H7 (cell line): ENCODE measurements around the gene PDZRN4. TPM values are rescaled to one million over a fixed set of nuclear protein-coding genes. Genes with fewer than 3 reads are reported as not detected.

Source experiments
- DNase-seq: peaks from one replicate; pipeline ENCODE4 v3.0.0; 2012
- H3K27me3 ChIP-seq: 2 replicates; pipeline ENCODE4 v1.6.0; 2011; ENCODE audit warnings: mild to moderate bottlenecking, low read length; ENCODE audit not compliant: control insufficient read depth, insufficient read depth
- H3K36me3 ChIP-seq: replicated peaks from 2 replicates; pipeline ENCODE4 v1.5.1; 2011; ENCODE audit warnings: low read length; ENCODE audit not compliant: control insufficient read depth, insufficient read depth
- H3K4me3 ChIP-seq: 2 replicates; pipeline ENCODE4 v1.5.1; 2011; ENCODE audit warnings: low read depth, mild to moderate bottlenecking, control low read depth, low read length, moderate library complexity; ENCODE audit not compliant: insufficient read depth
- total RNA-seq: library from RNA; depleted of rRNA; stranded (reverse); fragments of >200 nt; shearing (Covaris generic); gene quantifications from 2 replicates; pipeline ENCODE4 v1.2.3, GENCODE V29; 2014

Gene PDZRN4
- total RNA-seq, 1 experiment from 2014 or later = 0.17 TPM

DNA sequence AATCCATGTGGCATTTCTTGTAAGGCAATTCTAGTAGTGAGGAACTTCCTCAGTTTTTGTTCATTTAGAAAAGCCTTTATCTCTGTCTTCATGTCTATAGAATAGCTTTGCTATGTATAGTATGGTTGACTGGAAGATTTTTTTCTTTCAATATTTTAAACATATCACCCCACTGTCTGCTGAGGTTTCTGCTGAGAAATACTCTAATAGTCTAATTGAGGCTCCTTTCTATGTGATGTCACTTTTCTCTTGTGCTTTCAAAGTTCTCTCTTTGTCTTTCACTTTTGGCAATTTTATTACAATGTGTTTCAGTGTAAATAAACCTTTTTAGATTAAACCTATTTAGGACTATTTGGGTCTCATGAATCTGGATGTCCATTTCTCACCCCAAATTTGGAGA lies 192.8 kb downstream of the PDZRN4 start:
- Histone ChIP-seq H3K27me3 (no peaks in the 10 kb centered on the region), H3K4me3 (no peak overlapping the region), H3K36me3 (no peaks in the 10 kb centered on the region)
- no peak for DNase-seq

DNA sequence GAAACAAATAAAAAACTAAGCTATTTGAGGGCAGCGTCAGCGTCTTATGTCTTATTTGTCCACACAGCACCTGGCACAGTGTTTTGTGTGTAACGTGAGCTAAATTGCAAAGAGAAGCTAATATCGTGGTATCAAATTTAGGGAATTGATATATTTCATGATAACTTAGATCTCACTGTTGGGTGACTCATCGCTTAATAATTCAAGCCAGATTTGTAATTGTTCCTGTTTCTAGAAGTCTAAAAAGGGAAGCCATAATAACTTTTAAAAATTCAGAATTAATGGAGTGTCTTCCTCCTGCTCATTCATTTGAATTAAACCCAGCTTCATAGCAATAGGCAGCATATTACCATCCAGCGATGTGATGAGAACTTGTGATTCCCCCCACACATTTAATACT lies 214.7 kb downstream of the PDZRN4 start:
- Histone ChIP-seq H3K27me3 (no peaks in the 10 kb centered on the region), H3K36me3 (no peaks in the 10 kb centered on the region), H3K4me3 (no peak overlapping the region)
- no peak for DNase-seq

DNA sequence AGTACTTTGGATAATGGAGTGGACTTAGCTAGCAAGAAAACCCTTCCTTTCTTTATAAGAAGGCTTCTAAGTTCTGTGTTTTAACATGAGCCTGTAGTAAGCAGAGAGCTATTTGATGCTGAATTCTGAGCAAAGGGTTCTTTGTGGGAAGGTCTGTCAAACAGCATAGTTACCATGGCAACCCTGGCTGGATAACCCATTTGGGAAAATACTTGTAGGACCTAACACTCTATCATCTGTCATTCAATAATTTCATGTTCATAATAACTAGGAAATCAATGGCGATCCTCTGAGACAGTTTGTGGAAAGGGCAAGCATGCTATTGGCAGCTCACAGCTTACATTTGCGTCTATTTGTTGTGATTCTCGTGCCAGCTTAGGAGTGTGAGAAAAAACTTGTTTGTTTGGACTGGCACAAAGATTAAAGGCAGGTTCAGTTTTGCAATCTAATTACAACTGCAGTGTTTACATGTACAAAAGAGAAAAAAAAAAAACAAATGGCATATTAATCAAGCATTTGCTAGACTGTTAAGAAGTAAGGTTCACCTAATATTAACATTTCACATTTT lies 219.2 kb downstream of the PDZRN4 start:
- H3K36me3 ChIP-seq = no peaks in the 10 kb centered on the region
- no peaks in the 10 kb centered on the region for H3K27me3 ChIP-seq
- H3K4me3 ChIP-seq = no peak overlapping the region
- no peak for DNase-seq

DNA sequence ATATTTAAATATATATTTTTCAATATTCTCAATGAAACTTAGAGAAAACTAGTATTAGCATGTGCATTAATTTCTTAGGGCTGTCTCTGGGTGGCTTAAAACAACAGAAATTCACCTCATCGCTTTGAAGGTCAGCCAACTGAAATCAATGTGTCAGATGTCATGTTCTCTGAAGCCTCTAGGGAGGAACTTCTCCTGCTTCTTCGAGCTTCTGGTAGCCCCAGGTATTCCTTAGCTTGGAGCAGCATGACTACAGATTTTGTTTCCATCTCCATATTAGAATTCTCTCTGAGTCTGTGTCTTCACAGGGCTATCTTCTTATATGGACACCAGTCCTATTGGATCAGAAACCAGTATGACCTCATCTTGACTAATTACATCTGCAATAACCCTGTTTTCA lies 221.5 kb downstream of the PDZRN4 start:
- no peaks in the 10 kb centered on the region for H3K27me3 ChIP-seq
- no peak for DNase-seq
- H3K36me3 ChIP-seq = no peaks in the 10 kb centered on the region
- no peak overlapping the region for H3K4me3 ChIP-seq

DNA sequence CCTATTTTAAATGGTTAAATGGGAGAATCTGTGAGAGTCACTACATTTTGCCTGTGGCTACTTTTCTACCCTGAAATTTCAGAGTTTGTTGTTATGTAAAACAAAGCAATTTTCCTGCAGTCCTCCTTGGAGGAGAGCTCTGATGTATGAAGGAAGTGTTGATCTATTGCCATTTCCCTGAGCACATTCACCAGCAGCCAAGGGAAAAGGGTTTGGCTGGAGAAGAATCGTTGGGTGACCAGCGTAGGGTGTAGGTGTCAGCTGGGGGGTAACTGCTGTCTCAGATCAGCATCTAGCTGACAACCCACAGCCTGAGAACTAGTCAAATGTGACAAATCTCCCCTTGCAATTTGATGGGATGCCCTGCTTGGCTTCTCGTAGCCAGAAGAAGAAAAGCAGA lies 230.5 kb downstream of the PDZRN4 start:
- no peak for DNase-seq
- H3K27me3 ChIP-seq = no peaks in the 10 kb centered on the region
- no peak overlapping the region for H3K4me3 ChIP-seq
- no peaks in the 10 kb centered on the region for H3K36me3 ChIP-seq

DNA sequence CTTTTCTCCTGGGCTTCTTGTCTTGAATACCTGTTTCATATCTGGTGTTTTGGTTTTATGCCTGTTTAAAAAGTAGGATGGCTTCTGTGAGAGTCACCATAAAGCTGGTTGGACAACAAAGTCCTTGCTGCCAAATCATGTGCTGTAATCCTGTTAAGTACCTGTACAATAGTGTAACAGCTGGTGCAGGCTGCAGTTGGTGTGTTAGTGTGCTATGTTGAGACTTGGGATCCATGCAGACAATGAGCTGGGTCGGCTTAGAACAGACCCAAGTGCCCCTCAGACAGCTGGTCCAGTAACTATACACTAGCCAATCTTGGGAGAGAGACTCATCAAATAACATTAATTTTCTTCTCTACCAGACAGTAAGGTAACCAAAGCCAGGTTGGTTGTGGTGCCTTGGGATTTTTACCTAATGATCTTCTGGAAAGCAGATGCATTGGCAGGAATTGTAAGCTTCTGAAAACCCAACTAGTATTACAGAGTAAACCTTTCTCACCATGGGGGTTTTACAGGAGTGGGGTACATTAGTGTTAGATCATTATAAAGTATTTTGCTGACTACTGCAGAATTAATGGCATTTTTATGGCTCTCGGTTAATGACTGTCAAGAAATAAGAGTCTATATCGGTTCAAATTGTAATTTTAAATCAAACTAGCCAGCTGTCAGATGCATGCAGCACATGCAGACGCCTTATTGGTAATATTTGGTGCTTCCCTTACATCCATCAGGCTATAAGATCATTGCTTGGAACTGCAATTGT lies 231.2 kb downstream of the PDZRN4 start:
- DNase-seq = no peak
- Histone ChIP-seq H3K4me3 (no peak overlapping the region), H3K36me3 (no peaks in the 10 kb centered on the region), H3K27me3 (no peaks in the 10 kb centered on the region)

DNA sequence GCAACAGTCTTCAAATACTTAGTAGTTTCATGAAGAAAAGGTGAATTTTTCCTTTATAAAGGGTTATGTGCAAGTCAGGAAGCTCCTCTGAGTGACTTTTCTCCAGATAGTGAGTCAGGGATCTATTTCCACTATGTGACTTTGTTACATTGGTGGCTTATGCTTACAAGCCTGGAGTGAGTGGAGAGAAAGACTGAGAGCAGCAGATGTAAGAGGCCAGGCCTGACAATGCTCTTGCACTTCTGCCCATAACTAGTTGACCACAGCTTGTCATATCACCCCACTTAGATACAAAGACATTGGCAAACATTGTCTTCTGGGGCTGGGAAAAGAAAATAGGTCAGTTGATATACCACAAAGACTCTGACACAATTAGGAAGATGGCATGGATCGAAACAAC lies 236.5 kb downstream of the PDZRN4 start:
- no peak for DNase-seq
- Histone ChIP-seq H3K4me3 (no peak overlapping the region), H3K27me3 (no peaks in the 10 kb centered on the region), H3K36me3 (no peaks in the 10 kb centered on the region)

DNA sequence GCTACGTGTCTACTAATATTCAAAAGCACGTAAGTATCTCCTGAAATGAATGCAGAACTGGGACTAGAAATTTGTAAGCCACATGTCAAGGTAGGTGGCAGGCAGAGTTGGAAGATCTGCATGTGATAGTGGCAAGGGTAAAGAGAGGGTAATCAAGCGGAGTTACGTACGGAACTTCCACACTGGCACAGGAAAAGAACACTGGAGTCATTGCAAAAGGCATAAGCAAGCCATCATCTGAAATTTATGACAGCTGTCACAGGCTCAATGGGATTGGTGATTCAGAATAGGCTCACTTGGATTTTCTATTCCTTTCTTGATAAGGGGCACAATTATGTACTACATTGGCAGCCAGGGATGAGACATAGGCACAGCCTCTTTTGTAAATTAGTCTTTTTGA lies 245.3 kb downstream of the PDZRN4 start:
- H3K4me3 ChIP-seq = no peak overlapping the region
- H3K27me3 ChIP-seq = no peaks in the 10 kb centered on the region
- no peaks in the 10 kb centered on the region for H3K36me3 ChIP-seq
- DNase-seq = no peak

DNA sequence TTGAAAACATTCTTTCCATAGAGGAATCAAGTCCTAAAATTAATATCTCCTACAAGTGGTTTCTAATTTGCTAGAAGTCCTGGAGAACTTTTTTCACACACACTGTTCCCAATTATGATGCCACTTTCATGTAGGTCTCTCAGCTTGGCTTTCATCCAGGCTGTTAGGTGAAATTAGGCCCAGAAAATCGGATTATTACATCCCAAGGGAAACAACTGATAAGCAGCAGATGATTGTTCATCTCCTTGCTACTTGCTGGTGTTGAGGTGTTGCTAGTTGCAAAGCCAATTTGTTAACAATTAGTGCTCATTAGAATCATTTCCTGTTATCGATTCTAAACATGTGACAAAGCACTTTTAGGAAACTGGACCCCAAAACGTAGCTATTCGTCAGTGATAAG lies 248.0 kb downstream of the PDZRN4 start:
- Histone ChIP-seq H3K4me3 (no peak overlapping the region), H3K27me3 (no peaks in the 10 kb centered on the region), H3K36me3 (no peaks in the 10 kb centered on the region)
- no peak for DNase-seq

DNA sequence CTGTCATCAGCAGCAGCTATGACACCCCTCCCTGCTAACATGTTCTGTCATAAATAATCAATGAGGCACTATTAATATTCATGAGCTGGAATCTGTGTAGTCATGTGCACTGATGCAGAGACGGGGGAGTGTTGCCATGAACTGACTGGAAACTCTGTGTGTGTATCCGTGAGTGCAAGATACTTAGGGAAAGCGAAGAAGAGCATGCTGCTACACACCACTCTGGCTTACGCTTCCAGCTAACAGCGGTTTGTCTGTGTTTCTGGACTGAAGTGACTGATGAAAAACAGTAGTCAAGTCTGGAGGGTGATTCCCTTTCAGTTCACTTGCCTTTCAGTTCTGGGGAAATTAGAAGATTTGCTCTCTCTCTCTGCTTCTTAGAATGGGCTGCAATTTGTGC lies 249.4 kb downstream of the PDZRN4 start:
- DNase-seq = no peak
- no peak overlapping the region for H3K4me3 ChIP-seq
- no peaks in the 10 kb centered on the region for H3K27me3 ChIP-seq
- H3K36me3 ChIP-seq = no peaks in the 10 kb centered on the region

DNA sequence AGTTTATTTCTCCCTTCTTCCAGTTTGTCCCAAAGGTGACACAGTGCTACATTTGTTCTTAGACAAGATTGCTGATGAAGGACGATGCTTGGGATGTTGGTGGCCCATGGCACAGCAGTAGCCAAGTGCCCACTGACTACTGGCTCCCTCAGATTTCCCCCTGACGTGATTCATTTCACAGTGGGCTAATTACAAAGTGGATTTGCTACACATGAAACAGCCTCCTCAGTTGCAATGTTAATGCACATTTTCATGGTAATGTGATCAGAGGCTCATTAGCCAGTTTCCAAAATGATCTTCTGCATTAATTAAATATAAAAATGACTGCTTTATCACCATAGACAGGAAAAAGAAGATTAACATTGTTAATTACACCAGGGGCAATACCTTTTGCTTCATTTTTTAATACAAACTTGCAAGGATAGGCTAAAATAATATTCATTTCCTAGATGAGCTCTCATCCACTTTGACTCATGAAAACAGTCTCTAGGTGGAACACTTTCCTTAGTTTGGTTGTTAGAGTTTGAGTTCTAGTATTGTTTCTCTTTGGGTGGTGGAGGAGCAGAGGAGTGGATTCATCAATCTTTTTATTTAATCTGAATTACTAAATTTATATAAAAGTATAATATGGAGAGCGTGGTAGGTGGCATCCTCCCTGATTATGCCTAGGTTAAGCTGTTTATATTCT lies 250.9 kb downstream of the PDZRN4 start:
- DNase-seq = no peak
- Histone ChIP-seq H3K27me3 (no peaks in the 10 kb centered on the region), H3K4me3 (no peak overlapping the region), H3K36me3 (no peaks in the 10 kb centered on the region)

DNA sequence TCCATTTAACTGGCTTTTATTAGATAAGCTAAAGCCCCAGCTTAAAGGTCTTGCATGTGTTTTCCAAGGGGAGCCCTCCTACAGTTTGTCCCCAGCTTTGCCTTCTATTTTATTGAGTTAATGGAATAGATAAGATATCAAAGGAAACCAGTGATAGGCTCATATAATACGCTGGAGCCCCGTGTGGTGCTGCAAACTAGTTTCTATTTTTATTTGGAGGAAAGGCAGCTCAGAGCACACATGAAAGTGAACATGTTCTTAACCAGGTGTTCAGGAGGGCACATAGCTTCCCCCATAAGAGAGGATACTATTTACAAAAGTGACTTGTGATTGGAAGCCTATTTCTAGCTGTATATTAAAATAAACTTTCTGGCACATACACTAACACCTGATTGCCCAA lies 251.7 kb downstream of the PDZRN4 start:
- DNase-seq = no peak
- Histone ChIP-seq H3K4me3 (no peak overlapping the region), H3K27me3 (no peaks in the 10 kb centered on the region), H3K36me3 (no peaks in the 10 kb centered on the region)

DNA sequence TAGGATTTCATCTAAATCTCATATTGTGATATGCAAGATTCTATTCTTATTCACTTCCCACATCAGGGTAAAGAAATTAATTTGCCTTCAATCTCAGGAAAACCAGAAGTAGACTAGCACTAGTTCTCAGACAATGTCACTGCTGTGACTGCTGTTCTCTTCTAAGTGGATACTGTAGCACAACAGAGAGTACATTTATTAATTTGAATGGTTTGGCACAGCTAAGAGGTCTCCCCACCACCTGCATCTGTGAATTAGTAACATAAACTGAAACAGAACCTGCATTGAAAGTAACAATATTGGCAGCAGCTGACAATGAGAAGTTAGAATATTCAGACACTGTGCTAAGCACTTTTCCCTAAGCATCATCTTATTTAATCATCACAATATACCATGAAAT lies 253.1 kb downstream of the PDZRN4 start:
- H3K27me3 ChIP-seq = no peaks in the 10 kb centered on the region
- no peak overlapping the region for H3K4me3 ChIP-seq
- no peak for DNase-seq
- no peaks in the 10 kb centered on the region for H3K36me3 ChIP-seq

DNA sequence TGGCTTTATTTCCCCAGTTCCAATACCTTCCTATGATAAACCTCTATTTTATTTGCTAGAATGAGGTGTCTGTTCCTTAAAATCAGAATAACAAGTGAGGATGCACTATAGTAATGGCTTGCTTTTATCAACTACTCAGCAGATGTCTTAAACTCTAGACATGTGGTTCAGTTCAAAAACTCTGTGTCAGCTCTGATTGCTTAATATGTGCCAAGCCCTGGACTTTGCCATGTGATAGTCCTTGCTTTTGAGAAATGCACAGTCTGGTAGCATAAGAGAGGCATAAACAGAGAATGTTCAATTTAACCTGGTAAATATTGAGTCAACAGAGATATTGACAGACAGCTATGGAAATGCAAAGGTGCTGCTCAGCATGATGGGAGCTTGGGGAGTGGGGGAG lies 254.8 kb downstream of the PDZRN4 start:
- Histone ChIP-seq H3K27me3 (no peaks in the 10 kb centered on the region), H3K36me3 (no peaks in the 10 kb centered on the region), H3K4me3 (no peak overlapping the region)
- DNase-seq = no peak

DNA sequence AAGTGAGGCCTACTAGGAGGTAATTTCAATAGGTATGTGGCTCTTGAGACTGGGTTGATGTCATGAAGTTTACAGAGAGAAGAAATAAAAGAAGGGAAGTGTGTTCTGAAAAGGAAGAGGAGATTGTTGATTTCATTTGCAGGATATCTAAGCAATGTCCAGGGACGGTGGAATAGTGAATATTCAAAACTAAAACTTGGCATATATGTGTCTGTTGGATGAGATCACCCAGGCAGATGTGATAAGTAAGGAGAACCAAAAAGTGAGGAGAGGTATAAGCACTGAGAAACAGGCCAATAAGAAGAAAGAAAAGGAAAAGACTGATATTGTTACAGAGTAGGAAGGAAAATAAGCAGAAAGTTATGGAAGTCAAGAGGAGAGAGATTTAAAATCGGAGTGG lies 255.6 kb downstream of the PDZRN4 start:
- DNase-seq = no peak
- H3K27me3 ChIP-seq = no peaks in the 10 kb centered on the region

More for the DNA sequence above, 255.6 kb downstream of the PDZRN4 start:
- Histone ChIP-seq H3K36me3 (no peaks in the 10 kb centered on the region), H3K4me3 (no peak overlapping the region)
